HG03378 (cell line): Measurements from ENCODE around the gene FBRSL1.

Source experiments
- ATAC-seq: cut with Tn5 transposase; IDR thresholded peaks from one replicate; pipeline ENCODE4 v1.9.1; 2021; ENCODE audit warnings: mild to moderate bottlenecking, moderate library complexity; ENCODE audit not compliant: unreplicated experiment

The FBRSL1 gene

DNA sequence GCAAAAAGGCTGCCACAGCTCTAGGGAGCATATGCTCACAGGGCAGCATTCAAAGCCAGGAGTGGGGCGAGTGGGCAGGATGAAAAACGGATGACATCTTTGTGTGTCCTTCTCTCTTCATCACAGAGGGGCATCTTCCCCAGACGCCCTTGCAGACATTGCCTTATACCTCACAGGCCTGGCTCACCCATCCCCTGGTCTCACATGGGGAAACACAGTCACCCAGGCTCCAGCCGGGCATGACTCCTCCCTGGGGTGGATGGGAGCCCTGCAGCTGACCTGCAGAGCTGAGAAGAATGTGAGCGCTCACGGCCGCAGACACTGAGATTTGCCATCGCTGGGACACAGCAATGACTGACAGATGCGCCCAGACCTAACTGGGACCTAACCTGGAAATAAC is 7.2 kb upstream of the FBRSL1 start:
- no peak for ATAC-seq

DNA sequence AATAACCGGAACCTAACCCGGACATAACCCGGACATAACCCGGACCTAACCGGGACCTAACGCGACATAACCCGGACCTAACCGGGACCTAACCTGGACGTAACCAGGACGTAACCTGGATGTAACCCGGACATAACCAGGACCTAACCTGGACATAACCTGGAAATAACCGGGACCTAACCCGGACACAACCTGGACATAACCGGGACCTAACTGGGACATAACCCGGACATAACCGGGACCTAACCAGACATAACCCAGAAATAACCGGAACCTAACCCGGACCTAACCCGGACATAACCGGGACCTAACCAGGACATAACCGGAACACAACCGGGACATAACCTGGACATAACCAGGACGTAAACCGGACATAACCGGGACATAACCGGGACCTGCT is 6.7 kb upstream of the FBRSL1 start:
- ATAC-seq = no peak

DNA sequence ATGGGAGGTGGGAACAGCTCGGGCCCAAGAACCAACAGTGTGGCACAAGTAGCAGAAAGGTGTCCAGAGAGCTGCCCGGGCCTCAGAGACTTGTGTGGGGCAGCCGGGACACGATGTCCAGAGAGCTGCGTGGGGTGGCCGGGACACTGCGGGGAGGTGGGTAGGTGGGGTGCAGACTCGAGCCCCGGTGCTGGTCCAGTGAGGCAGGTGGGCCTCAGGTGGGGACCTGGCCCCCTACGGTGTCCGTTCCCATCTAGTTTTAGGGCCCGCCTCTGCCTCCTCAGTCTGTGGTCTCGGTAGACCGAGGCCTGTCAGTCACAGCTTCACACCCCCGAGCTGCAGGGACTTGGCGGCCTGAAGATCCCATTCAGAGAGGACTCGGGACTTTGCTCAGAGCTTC is 6.3 kb upstream of the FBRSL1 start:
- ATAC-seq = no peak

DNA sequence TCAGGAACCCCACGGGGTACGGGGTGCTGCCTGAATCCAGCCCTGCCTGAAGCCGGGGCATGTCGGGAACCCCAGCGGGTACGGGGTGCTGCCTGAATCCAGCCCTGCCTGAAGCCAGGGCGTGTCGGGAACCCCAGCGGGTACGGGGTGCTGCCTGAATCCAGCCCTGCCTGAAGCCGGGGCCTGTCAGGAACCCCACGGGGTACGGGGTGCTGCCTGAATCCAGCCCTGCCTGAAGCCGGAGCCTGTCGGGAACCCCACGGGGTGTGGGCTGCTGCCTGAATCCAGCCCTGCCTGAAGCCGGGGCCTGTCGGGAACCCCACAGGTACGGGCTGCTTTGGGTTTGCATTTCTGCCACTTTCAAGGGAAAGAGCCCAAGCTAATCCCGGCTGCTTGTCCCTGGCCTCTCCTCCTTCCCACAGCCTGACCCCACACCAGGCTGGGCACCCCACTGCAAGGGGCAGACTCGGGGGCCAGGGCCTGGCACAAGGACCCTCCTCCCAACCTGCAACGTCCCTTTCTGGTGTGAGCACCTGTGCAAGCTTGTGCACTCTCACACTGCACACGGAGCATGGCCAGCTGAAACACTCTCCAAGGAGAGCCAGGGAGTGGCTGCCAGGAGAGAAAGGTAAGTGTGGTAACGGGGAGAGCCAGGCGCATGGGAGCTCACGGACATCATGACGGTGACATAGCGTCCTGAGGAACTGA is 5.6 kb upstream of the FBRSL1 start:
- ATAC-seq = no peak

DNA sequence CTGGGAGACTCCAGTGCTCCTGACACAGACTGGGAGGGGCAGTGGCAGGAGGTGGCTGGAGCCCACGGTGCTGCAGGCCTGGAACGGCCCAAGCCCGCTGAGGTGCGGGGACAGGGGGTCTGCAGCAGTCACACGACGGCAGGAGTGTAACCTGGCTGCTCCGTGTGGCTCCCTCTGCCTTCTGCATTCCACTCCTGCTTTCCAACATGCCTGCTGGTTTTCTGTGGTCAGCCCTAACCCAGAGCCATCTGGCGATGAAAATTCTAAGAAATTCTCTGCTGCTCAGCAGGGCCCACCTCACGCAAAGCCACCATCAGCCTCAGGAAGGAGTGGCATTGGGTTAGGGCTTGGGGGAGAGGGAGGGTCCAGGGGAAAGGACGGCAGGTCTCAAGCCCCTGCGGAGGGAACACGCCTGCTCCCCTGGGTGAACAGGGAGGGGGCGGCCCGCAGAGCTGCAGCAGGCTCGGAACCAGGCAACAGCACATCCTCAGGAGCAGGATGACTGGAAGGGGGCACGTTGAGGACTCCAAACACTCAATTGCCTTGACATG is 5.0 kb upstream of the FBRSL1 start:
- ATAC-seq = no peak

DNA sequence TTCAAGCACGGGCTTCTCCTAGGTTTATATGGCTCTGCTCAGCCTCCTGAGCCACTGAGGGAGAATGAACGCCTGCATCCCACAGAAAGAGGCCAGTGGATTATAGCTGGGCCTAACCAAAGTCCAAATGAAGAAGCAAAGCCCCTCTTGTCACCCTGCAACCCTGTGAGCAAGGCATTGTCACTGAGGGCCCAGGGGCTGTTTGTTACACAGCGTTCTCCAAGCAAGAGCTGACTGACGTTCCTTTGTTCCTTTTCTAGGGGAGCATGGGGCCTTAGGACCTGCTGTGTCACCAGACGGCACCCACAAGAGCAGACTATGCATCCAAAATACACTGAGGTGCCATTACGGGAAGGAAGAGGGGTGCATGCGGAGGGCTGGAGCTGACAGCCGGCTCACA is 4.3 kb upstream of the FBRSL1 start:
- no peak for ATAC-seq

DNA sequence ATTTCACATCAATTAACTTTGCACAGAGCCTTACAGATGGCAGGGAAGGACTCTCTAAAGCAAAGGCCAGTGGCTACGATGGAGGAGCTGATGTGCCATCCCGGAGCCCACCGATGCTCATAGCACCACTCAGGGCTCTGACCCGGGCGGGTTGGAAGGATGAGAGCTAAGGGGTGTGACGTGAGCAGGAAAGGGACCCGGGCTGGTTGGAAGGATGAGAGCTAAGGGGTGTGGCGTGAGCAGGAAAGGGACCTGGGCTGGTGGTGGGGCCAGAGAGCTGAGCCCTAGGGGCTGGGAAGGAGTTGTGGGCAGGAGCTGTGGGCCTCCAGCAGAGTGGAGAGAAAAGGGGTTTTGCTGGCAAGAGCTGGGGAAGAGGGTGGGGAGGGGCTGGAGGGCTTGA is 3.8 kb upstream of the FBRSL1 start:
- ATAC-seq = no peak

DNA sequence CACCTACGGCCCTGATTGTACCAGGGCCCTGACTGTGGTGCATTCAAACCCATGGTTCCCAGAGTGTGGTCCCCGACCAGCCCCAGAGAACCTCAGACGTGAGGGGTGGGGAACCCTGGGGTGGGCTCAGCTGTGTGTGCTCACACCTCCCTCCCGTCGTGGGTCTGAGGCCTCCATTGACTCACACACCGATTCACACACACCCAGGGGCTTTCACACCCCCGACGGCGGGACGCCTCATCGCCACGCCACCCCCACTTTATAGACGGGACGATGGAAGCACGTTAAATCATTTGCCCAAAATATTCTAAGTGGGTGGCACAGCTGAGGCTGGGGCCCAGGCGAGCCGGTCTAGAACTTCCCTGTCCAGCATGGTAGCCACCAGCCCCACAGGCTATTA is 3.4 kb upstream of the FBRSL1 start:
- ATAC-seq = no peak

DNA sequence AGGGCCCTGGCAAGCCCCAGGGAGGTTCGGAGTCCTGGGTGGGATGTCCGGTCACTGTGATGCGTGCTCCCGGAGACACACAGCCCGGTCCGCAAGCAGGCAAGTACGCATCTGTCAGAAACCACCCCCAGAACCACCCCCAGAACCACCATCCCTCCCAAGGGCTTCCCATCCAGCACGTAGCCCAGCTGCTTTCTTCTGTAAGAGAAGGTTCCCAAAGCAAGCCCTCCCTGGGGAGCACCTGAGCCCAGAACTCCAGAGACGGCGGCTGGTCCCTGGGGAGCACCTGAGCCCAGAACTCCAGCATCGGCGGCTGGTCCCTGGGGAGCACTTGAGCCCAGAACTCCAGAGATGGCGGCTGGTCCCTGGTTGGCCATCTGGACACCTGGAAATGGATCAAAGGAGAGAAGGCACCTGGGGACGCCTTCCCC is 2.6 kb upstream of the FBRSL1 start:
- ATAC-seq = no peak

DNA sequence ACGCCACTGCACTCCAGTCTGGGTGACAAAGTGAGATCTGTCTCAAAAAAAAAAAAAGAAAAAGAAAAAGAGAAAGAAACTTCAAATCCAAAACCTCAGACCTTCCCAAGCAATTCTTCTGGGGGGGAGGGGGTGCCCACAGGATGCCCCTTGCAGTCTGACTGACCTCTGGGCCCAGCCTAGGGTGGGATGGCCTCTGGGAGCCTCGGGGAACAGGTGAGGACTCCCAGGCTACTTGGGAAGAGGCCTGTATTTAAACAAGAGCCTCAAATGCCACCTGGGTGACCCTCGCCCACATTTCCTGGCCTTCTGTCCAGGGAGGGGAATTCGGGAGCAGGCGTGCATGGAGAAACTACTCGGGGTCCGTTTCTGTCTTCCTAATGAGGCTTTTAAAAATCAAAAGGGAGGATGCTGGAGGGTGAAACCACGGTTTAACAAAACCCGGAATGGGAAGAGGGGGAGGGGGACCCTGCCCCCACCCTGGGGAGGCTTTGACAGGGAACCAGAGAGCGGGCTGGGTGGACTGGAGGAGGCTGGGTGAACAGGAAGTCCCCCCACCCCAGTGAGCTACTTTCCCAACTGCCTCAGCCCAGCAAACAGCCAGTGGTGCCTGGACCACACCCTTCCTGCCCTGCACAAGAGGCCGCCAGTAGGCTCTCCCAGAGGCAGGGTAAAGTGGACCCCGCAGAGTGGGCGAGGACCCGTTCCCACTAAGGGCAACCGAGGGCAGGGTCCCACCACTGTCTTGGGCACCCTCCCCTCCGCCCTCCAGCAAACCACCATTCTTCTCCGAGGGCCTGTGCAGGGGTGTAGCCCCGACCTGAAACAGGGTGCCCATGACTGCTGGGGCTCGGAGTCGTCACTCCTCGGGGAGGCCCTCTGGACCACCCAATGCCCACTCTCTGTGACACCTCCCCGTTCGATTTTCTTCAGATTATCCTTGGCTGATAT is 1.5 kb upstream of the FBRSL1 start:
- ATAC-seq = no peak

DNA sequence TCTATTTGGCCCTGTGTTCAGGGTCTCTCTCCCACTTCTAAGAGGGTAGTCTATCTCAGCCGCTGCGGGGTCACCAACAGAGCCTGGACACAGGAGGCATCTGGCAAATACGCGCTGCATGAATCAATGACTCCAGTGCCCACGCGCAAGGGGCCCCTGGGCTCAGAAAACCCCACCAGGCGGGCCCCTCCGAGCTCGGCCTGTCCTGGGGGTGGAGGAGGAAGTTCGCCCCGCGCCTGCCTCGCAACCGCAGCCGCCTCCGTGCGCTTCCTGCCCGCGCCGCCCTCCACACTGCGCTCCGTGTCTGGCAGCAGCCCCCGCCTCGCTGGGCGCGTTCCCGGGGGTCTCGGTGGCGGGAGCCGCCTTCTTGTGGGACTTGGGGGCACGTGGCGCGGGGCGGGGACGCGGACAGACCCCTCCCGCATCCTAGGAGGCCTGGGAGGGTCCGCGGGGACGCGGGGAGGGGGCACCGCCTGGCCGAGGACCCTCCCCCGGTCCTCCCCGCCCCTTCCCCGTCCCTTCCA is 811 bp upstream of the FBRSL1 start:
- ATAC-seq = no peak

DNA sequence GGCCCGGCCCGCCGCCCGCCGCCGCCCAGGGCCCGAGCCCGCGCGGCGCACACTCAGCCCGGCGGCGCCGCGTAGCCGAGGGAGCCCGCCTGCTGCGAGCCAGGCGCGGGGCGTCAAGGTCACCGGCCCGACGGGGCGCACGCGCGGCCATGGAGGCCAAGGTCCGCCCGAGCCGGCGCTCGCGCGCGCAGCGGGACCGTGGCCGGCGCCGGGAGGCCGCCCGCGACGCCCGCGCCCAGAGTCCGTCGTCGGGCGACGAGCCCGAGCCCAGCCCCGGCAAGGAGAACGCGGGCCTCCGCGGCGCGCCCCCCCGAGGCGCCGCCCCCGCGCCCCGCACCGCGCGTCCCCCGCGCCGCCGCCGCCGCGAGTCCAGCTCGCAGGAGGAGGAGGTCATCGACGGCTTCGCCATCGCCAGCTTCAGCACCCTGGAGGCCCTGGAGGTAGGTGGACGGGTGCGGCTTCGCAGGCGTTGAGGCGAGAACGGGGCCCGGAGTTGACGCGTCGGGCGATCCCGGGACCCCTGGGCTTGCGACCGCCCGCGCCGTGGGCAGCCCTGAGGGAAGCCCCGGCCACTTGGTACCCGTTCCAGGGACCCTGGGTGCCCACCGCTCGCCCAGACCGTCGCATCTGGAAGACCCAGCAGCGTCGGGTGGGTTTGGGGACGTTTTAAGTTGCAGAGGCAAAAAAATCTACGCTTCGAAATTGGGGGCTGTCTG is 629 bp downstream of the FBRSL1 start:
- ATAC-seq = no peak

DNA sequence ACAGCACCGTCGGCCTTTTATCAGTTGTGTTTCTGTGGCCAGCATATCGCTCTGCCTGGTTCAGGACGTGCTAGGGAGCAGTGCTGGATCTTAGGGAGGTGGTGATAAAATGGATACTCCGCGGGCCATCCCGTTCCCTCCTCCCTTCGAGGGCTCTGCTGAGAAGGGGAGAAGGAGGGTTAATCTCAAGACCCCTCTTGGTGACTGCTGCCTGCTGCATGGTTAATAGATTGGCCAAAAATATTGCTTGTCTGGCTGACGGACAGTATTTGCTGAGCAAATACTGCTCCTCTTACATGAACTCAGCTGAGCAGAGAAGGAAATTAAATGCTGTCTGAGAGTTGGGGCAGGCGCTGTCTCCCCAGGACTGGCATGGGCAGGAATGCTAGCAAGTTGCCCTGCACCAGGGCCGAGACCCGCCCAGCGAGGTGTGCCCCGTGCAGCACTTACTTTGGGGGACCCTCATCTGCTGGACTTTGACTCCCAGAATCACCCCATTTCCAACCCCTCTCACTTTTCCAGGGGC is 1.2 kb downstream of the FBRSL1 start:
- ATAC-seq = no peak

DNA sequence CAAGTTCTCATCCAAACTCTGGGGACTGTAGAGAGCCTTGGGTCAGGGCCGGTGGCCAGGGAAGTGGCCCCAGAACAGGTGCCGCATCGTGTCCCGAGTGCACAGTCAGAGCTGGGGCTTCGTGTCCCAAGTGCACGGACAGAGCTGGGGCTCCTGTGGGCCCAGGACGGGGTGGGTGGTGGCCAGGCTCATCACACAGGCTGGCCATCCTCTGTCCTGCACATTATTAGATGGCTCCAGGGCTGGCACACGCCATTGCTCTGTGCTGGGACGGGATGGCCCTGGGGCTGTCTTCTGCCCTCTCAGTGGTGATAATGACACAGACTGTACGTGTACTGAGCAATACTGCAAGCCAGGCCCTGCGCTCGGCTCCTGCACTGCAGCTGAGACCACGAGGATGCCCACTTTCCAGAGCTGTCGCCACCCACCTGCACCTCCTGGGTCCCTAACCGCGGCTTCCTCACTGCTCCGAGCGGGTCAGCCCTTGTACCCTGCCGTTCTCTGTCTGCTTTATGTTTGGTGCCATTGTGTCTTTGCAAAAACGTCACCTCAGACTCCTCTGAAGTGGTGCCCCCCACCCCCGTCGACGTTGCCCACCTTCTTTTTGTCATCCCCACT is 1.9 kb downstream of the FBRSL1 start:
- ATAC-seq = no peak

DNA sequence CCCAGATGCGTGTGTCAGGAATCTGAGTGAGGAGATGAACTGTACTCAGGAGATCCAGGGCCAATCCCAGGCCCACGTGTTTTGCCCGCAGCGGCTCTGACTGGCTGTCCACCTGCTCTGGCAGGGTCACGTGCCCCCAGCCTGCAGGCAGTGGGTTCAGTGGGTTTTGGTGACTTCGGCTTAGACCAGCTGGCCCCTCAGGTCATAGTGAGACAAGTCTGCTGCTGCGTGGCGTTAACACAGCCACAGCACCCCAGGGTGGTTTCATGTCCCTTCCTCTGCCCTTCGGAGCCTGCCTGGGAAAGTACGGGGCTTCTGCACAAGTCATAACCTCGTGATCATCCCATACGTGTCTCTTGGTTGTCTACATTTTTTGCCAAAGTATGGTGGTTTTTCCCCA is 2.6 kb downstream of the FBRSL1 start:
- peak; percentile 33 for ATAC-seq

DNA sequence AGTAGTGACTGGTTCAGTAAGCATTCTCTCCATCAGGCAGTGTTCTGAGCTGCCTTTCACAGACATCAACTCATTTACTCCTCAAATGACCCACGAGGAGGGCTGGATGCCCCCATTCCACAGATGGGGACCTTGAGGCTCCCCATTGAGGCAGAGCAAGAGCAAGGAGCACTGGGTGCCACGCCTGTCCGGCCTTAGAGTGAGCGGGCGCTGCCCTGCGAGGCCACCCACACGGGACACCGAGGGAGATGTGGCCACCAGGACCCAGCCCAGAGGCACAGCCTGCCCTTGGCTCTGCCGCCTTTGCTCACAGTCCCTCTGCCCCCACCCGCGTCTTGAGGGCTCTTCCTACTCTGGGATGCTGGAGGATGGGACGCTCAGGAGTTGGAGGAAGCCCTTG is 3.0 kb downstream of the FBRSL1 start:
- no peak for ATAC-seq

DNA sequence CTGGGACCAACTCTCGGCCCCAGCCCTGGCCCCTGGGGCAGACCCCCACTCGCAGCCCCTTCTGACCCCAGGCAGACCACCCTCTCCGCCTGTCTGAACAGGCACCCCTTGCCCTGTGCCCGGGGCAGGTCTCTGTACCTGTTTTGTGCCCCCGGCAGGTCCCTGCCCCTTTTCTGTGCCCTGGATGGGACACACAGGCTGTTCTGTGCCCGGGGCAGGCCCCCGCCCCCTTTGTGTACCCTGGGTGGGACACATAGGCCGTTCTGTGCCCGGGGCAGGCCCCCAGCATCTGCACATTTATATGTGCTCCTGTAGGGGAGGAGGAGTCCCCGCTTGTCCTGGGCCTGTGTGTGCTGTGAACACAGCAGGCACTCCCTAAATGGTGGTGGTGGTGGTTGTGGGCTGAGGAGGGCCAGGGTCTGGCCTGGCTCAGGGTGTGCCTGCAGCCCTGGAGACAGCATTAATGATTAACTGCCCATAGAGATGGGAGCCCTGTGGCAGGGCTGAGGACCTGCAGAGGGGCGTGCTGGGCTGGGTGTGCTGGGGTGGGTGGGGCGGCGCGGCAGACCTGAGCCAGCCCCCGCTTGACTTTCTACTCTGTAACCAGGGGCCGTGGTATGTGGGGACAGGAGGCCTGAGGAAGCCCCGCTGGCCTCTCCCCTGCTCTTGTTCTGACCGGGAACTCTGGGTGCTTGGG is 3.7 kb downstream of the FBRSL1 start:
- no peak for ATAC-seq

DNA sequence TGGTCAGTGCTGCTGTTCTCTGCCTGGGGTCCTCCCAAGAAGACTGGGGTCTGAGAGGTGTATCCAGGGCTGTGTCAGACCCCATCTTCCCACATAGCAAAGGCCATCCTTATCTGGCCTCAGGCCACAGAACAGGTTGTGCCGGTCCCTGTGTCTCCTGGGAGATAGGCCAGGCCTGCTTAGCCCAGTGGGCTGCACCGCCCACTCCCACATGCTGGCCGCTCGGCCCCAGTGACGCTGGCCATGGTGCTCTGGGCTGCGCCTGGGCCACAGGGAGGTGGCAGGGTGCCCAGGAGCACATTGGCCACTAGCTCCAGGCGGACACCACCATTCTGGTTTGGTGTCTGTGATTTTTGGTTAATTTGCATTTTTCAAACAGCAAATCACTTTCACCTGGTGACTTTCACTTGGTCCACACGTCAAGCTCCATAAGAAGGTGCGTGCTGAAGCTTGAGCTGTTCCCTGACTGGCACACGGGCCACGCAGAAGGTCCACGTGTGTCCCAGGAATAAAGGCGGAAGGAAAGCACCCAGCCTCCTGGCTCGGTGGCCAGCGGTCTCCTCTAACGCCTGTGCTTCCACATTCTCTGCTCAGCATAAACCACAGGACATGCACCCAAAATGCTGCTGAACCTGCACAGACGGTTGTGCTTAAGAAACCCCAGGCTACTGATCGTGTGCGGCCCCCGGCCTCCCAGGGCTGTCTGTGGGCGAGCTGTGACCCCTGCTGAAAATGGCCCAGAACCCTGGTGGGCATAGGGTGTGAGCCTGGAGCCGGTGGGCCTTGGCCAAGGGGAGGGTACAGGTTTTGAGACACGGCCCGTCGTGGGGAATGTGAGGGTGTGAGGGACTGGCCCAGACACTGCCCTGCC is 4.6 kb downstream of the FBRSL1 start:
- ATAC-seq = no peak

DNA sequence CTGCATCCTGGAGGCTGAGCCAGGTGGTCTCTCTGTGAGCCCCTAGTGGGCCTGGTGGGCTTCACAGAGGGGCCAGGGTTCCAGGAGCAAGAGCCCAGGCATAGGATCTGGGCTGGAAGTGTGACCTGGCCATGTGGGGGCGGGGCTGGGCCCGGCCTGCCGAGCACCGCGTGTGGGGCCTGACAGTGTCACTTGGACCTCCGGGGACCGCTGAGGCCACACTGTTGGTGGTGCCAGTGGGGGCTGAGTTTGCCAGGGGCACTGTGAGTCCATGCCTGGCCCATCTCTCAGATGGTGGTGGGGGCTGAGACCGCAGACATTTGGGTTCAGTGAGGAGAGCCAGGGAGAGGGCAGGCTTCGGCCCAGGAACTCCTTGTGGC is 5.2 kb downstream of the FBRSL1 start:
- ATAC-seq = no peak
